ENCODE data around the gene ENPP1.

GRCh38 chr6:131832363-131832762 lies 24.5 kb downstream of the ENPP1 start:
- TF ChIP-seq CTCF (IDR thresholded peaks at IDR 0.05) (no peak), POLR2A (IDR thresholded peaks at IDR 0.05) (no peak)

All from heart left ventricle (tissue), 13 donors.